Measurements from ENCODE around the gene NELL2.

DNA sequence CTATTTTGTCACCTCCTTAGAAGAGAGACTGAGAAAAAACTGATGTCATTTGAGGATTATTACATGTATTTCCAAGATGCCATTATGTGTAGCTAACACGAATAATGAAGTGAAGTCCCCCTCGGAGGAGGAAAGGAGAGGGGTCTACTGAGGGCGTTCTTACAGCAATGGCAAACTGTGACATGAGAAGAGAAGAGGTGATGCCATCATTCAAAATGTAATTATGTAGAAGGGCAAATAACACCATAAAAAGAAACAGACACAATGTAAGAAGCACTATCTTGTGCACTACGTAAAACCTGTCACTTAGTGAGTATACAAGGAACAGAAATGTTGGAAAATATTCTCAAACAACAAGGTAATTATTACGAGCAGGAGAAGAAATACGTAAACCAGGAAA, 126.5 kb downstream of the NELL2 start:
- TF ChIP-seq EZH2 (IDR thresholded peaks at IDR 0.05; ENCODE audit: insufficient read depth, poor library complexity, severe bottlenecking) (no peak), EZH2phosphoT487 (IDR thresholded peaks at IDR 0.05; ENCODE audit: insufficient read depth, low read depth) (no peak)
